ENCODE measurements around the gene SLC22A24.

DNA sequence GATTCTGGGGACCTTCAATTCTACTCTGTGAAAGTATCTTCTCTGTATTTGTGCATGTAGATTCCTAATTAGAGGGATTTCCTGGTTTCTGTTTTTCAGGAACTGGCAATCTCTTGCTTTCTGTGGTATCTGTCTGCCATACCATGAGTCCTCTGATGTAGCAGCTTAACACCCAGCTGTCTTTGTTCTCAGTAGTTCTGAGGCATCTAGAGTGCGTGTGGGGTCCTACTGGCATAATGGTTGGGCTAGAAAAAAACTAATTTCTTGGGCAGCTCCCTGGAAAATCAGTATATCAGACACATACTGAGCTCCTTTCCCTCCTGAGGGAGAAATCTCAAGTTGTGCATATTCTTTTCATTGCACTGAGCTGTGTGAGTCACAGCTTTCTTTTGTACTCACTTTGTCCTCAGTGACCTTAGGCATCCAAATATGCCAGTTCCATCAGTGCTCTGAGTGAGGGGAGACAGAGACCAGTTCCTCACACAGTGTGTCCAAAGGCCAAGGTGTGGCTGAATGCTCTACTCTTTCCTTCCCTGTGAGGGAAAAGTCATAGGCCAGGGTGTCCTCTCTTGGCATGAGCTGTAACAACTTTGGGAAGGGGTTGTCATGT is 35.5 kb upstream of the SLC22A24 start:
- no peak for TF ChIP-seq SUZ12 (IDR thresholded peaks at IDR 0.05)
- no peak for TF ChIP-seq ZNF384 (IDR thresholded peaks at IDR 0.05)
- no peak for TF ChIP-seq SP1 (IDR thresholded peaks at IDR 0.05)
- no peak for TF ChIP-seq FOXA1 (IDR thresholded peaks at IDR 0.05)
- no peak for TF ChIP-seq LEF1 (IDR thresholded peaks at IDR 0.05; ENCODE audit: borderline replicate concordance)
- TF ChIP-seq TARDBP (IDR thresholded peaks at IDR 0.05): no peak
- no peak for TF ChIP-seq FOXK2 (IDR thresholded peaks at IDR 0.05)
- TF ChIP-seq L3MBTL2 (conservative IDR thresholded peaks at IDR 0.05): no peak
